ENCODE measurements around the gene HCFC1.
"Not testable (repeated sequence)": the region's sequence is repeated elsewhere in the genome, so short reads cannot be mapped to it uniquely, and the experiment has no call there.

Gene HCFC1

GRCh38 chrX:154006947-154007346 is 35.3 kb upstream of the HCFC1 start:
- no peak for DNase-seq

- no peak for DNase-seq
Observed at GRCh38 chrX:154004315-154004714, 32.7 kb upstream of the HCFC1 start.

GRCh38 chrX:154002215-154002719 is 30.6 kb upstream of the HCFC1 start:
- DNase-seq = peak in 1 of 6 experiments; percentile 6

GRCh38 chrX:154000051-154000450 is 28.4 kb upstream of the HCFC1 start:
- no peak for DNase-seq

GRCh38 chrX:153999359-154000037 is 27.9 kb upstream of the HCFC1 start:
- DNase-seq = no peak

GRCh38 chrX:153995504-153995903 is 23.9 kb upstream of the HCFC1 start:
- DNase-seq = no peak

GRCh38 chrX:153994398-153994797 is 22.8 kb upstream of the HCFC1 start:
- not testable (repeated sequence) for DNase-seq

- no peak for DNase-seq
Observed at GRCh38 chrX:153993978-153994377, 22.4 kb upstream of the HCFC1 start.

GRCh38 chrX:153993079-153993478 is 21.5 kb upstream of the HCFC1 start:
- DNase-seq = no peak

GRCh38 chrX:153992180-153992579 is 20.6 kb upstream of the HCFC1 start:
- DNase-seq = no peak

GRCh38 chrX:153991013-153991580 is 19.5 kb upstream of the HCFC1 start:
- DNase-seq = no peak

- peak in 2 of 6 experiments; percentile 15 to 34 for DNase-seq
Observed at GRCh38 chrX:153989973-153990655, 18.5 kb upstream of the HCFC1 start.

- DNase-seq = no peak
Observed at GRCh38 chrX:153988493-153988892, 16.9 kb upstream of the HCFC1 start.

GRCh38 chrX:153984351-153985178 is 12.9 kb upstream of the HCFC1 start:
- DNase-seq = peak in 4 of 6 experiments; percentile 11 to 42 (median 18)

GRCh38 chrX:153983321-153983801 is 11.7 kb upstream of the HCFC1 start:
- DNase-seq = no peak

- peak; percentile 40 to 69 (median 50) for DNase-seq
Observed at GRCh38 chrX:153981771-153982533, 10.3 kb upstream of the HCFC1 start.

GRCh38 chrX:153981231-153981630 is 9.6 kb upstream of the HCFC1 start:
- DNase-seq = no peak

GRCh38 chrX:153980394-153980793 is 8.8 kb upstream of the HCFC1 start:
- DNase-seq = not testable (repeated sequence)

- DNase-seq = no peak
Observed at GRCh38 chrX:153974726-153975286, 3.2 kb upstream of the HCFC1 start.

GRCh38 chrX:153974003-153974725 is 2.5 kb upstream of the HCFC1 start:
- no peak for DNase-seq
